NCI-H1436 (cell line): ENCODE measurements around the gene DISC1.
"Not testable (repeated sequence)": the region's sequence is repeated elsewhere in the genome, so short reads cannot be mapped to it uniquely, and the experiment has no call there.

Experiments
- DNase-seq: peaks from one replicate; lab custom pipeline; 2025; lab: John Stamatoyannopoulos, UW

The DISC1 gene

GRCh38 chr1:231896806-231897205, 270.2 kb downstream of the DISC1 start:
- no peak for DNase-seq

GRCh38 chr1:231899046-231899445, 272.5 kb downstream of the DISC1 start:
- no peak for DNase-seq

- DNase-seq, result no peak
Measured at GRCh38 chr1:231899713-231900435, 273.3 kb downstream of the DISC1 start.

- no peak for DNase-seq
Measured at GRCh38 chr1:231903586-231904081, 277.0 kb downstream of the DISC1 start.

GRCh38 chr1:231907310-231907709, 280.7 kb downstream of the DISC1 start:
- DNase-seq, result not testable (repeated sequence)

GRCh38 chr1:231913493-231913892, 286.9 kb downstream of the DISC1 start:
- DNase-seq, result no peak

GRCh38 chr1:231918239-231919015, 291.8 kb downstream of the DISC1 start:
- no peak for DNase-seq

GRCh38 chr1:231919239-231919885, 292.8 kb downstream of the DISC1 start:
- no peak for DNase-seq

GRCh38 chr1:231919886-231920285, 293.3 kb downstream of the DISC1 start:
- peak; percentile 33 for DNase-seq

GRCh38 chr1:231921646-231922345, 295.2 kb downstream of the DISC1 start:
- no peak for DNase-seq

- DNase-seq, result no peak
Measured at GRCh38 chr1:231923491-231924041, 297.0 kb downstream of the DISC1 start.

- DNase-seq, result peak; percentile 47
Measured at GRCh38 chr1:231924180-231924579, 297.6 kb downstream of the DISC1 start.

GRCh38 chr1:231925864-231926263, 299.3 kb downstream of the DISC1 start:
- DNase-seq, result no peak

GRCh38 chr1:231926340-231926739, 299.8 kb downstream of the DISC1 start:
- DNase-seq, result no peak

GRCh38 chr1:231926933-231927332, 300.3 kb downstream of the DISC1 start:
- no peak for DNase-seq

- DNase-seq, result no peak
Measured at GRCh38 chr1:231927431-231927830, 300.8 kb downstream of the DISC1 start.

- DNase-seq, result peak; percentile 35
Measured at GRCh38 chr1:231929311-231929710, 302.7 kb downstream of the DISC1 start.

GRCh38 chr1:231930257-231930947, 303.8 kb downstream of the DISC1 start:
- DNase-seq, result no peak

- no peak for DNase-seq
Measured at GRCh38 chr1:231931146-231931545, 304.6 kb downstream of the DISC1 start.

- no peak for DNase-seq
Measured at GRCh38 chr1:231931846-231932454, 305.4 kb downstream of the DISC1 start.
